Measurements from ENCODE around the gene DDX49.
"Not testable (repeated sequence)": the region's sequence is repeated elsewhere in the genome, so short reads cannot be mapped to it uniquely, and the experiment has no call there.

DDX49 gene

DNA sequence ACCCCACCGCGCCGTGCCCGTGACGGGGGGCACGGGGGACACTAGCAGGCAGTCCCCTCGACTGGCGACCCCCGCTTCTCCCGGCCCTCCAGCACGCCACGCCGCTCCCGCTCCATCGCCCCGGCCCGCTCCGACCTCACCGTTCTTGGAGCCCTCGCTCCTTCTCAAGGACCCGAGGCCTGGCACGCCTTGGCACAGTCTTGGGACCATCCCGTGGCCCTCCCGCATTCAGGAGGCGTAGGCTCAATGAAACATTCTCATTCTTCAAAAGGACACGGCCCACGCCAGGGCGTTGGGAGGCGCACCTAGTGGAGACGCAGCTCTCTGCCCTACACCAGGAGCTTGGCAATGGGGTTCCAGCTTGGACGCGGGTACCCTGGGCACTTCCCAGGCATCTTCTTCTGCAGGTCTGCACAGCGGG, 23.1 kb upstream of the DDX49 start:
- FAIRE-seq, result no peak

DNA sequence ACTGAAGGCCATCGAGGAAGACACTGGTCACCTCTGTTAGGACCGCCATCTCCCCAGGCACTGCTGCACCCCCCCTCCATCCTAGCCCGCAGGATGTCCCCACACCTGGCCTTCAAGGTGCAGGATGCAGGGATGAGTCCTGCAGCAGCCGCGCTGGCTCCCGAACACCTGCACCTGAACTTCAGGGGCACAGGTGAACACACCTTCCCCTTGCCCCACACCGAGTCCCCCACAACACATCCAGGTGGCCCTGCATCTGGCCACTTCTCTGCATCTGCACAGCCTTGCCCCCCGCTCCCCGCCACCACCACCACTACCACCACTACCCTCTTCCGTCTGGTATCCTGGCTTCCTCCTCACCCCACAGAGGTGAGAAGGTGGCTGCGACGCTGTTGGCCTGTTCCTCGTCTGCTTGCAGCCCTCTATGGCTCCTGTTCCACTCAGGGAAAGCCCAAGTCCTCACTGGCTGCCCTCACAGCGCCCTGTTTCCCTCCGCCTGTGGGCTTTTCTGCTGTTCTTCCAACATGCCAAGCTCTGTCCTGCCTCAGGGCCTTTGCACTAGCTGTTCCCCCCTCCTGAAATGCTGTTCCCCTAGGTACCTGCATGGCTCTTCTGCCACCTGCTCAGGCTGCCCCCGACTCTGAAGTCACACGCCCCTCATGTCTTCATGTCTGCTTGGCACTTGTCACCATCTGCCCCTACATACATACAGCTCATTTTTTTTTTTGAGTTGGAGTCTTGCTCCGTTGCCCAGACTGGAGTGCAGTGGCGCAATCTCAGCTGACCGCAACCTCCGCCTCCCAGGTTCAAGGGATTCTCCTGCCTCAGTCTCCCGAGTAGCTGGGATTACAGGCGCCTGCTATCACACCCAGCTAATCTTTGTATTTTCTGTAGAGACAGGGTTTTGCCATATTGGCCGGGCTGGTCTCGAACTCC, 22.2 kb upstream of the DDX49 start:
- FAIRE-seq, result no peak

DNA sequence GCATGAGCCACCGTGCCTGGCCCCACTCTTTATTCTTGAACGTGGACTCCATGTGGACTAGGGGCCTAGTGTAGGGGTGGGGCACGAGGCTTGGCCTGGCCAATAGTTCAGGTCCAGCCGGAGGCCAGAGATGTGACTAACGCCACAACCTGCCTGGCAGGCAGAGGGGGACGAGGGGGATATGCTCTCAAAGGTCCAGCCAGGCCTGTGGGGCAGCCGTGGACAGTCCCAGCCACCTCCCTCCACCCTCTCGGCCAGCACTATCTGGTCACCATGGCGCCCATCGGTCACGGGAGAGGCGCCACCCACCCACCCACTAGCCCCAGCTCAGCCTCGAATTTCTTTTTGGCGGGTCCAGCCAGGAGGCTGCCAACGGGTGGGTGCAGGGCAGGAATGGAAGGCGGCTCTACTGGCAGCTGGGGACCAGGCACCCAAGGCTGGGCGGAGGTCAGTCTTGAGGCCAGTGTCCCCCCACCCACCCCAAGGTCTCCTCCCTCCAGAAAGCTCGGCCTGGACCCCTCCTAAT, 21.4 kb upstream of the DDX49 start:
- FAIRE-seq, result no peak

DNA sequence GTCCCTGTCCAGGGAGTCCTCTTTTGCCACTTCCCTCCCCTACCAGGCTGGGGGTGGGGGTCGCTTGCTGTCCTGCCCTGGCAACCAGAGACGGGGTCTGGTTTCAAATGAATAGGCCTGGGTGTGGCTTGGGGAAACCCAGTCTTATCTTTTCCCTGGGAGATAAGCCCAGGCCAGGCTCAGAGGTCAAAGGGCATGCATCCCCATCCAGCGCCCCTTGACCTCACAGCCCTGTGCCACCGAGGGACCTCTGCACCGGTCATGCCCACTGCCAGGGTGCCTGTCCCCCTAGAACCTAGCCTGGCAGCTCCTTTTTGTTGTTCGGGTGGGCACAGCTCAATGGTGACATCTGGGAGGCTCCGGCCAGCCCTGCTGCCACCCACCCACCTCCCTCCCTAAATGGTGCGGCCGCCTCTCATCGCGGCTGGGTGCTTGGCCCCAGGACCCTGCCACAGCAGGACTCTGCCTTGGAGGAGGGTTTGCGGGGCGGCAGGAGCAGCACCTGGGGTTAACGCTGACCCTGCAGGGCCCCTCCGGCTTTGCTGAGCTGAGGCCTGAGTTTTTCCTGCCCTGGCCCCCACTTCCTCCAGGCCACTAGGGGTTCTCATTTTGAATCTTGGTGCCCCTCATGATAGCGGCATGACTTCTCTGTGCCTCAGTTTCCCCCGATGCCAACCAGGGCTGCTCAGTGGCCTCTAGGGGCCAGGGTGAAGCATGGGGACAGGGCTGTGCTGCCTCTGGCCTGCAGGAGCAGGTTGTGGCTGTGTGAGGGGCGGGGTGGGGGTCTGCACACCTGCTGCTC, 20.7 kb upstream of the DDX49 start:
- FAIRE-seq, result no peak

DNA sequence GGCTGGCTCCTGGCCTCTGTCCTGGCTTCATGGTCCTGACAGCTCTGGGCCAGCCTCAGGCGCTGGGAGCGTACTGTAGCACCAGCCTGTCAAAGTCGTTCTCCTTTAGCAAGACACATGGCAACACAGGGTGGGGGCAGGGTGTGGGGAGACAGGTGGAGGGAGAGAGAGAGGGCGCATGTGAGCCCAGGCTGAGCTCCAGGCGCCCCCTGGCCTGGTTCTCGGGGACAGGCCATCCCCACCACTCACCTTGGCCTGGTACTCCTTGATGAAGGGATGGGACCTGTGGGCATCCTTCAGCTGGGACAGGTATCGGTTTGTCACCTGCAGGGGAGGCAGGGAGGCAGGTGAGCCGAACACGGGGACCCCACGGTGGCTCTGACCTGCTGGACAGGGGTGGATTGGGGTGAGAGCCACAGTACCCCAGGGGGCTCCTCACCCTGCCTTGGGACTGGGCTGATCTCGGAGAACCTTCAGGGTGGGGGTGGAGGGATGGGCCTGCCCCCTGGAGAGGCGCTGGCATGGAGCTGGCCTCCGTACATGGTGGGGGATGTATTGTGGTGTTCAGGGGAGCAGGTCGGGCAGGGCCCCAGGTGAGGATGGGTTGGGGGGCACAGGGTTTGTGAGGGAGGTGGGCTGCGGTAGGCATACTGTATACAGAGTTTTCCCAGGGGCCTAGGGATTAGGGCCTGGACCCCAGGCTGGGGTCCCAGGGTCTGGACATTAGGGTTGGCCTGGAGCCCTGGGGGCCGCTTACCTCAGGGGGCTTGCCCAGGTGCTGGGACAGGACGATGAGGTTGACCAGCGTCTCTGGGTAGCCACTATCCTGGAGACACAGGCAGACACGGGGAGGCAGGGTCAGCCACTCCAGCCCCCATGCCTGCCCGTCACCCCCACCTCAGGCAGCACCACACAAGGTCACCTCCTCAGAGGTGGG, 19.6 kb upstream of the DDX49 start:
- no peak for FAIRE-seq

DNA sequence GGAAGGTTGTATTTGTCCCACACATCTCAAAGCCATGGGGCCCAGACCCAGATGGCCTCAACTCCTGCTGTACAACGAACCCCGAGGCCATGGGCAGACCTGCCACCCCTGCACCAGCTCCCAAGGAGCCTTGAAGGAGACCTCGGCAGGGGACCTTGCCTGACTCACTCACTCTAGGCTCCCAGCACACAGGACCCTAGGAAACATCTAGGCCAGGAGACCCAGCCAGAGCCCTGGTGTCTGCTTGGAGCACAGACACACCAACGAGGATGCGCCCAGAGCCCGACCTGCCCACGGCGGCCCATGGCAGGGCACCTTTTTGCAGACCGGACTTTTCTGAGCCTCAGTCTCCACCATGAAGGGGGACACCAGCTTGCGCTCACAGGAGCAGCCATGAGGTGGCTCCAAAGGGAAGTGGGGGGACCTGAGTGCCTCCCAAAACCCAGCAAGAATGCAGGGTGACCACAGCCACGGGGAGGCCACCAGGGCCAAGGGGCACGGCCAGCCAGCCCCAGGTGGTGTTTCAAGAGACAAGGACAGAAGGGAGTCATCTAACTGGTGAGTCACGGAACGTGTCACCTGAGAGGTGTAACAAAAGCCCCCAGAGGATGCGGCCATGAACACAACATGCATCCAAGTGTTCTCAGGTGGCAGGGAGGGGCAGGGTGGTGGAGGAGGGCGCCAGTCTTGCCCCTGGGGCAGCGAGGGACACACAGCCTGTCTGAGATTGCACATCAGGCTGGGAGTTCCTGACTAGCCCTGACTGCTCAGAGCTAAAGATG, 18.6 kb upstream of the DDX49 start:
- FAIRE-seq, result no peak

DNA sequence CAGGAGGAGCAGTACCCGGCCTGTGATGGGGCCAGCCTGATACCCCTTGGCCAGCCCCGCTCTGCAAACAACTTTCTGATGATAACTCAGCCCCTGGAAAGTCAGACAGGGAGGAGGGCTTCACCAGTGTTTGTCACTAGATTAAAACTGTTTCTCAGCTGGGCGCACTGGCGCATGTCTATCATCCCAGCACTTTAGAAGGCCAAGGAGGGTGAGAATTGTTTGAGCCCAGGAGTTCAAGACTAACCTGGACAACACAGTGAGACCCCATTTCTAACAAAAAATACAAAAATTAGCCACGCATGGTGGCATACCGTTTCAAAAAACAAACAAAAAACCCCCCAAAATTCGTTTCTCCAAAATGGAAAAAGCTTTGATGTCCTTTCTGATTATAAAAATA, 18.0 kb upstream of the DDX49 start:
- FAIRE-seq, result no peak

DNA sequence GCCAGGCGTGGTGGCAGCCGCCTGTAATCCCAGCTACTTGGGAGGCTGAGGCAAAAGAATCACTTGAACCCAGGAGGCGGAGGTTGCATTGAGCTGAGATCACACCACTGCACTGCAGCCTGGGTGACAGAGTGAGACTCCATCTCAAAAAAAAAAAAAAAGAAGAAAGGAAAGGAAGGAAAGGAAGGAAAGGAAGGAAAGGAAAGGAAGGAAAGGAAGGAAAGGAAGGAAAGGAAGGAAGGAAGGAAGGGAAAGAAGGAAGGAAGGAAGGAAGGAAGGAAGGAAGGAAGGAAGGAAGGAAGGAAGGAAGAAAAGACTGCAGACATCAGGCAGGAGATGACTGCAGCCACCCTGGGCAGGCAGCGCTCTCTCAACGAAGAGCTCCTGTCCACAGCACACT, 17.0 kb upstream of the DDX49 start:
- not testable (repeated sequence) for FAIRE-seq

DNA sequence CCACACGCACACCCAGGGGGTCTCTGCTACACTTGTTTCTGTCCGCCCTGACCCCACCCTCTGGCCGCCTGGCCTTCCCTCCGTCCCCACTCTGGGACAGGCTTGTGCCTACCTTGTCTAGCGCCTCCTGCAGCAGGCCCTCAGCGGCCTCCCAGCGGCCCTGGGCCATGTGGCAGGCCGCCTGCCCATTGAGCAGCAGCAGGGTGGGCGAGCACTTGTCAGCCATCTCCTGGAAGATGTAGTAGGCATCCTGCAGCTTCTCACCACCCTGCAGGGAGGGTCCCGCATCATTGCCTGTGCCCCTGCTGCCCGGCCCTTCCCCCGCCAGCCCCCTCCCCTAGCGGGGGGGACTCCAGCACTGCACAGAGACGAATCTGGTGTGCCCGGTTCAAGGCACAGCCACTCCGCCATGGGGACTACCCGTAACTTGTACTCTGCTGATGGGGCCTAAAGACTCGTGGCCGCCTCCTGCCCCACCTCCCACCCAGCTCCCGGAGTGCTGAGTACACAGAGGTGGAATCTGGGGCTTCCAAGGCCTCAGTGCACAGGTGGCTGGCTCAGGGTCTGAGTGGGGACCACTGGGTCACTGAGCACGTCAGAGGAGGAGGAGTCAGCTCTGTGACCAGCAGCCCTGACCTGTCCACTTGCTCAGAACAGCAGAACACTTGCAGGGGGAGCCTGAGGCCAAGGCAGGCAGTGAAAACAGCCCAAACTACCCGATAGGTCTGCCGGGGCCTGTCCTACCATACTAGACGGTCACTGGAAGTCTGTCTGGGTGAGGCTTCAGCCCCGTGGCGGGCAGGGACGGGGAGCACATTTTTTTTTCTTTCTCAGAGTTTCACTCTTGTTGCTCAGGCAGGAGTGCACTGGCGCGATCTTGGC, 16.1 kb upstream of the DDX49 start:
- FAIRE-seq, result no peak

DNA sequence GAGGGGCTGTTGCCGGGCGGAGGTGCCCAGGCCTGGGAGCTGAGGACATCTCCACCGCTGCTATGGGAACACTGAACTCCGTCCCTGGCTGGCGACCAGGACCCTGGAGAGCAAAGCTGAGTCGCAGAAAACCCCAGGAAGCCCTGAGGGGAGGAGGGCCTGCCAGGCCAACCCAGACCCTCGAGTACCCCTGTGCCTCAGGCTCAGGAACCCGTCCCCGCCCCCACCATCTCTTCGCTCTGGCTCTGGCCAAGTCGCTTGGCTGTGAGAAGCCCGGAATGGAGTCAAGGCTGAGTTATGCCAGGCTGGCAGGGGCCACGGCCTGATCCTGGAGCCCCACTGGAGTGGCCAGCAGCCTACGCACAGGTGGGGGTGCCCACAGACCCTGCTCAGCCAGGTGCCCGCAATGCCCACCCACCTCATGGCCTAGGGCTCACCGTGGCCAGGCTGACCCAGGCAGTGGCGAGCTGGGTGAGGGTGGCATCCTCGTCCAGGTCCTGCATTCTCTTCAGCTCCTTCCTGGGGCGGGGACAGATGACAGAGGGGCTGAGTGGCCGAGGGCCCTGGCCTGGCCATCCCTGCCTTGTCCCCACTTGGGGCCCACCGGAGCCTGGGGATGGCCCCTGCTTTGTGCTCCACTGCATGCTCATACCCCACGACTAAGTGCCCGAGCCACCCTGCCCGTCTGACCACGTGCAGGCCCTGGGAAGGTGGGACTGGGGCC, 15.0 kb upstream of the DDX49 start:
- FAIRE-seq, result no peak

DNA sequence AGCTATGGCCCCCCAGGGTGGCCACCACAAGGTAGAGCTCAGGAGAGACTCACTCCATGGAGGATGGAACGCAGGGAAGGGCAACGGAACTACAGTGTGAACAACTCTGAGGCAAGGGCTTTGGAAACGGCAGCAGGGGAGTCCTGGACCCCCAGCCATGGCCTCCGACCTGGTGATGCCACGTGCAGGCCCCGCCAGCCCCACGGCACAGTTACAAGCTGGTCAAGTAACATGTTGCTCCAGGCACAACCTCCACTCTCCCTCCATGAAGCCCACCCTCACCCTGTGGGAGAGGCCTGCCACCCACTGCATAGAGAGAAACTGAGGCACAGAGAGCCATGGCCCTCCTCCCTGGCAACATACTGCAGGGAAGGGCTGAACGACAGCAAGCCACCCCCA, 14.5 kb upstream of the DDX49 start:
- FAIRE-seq, result no peak

DNA sequence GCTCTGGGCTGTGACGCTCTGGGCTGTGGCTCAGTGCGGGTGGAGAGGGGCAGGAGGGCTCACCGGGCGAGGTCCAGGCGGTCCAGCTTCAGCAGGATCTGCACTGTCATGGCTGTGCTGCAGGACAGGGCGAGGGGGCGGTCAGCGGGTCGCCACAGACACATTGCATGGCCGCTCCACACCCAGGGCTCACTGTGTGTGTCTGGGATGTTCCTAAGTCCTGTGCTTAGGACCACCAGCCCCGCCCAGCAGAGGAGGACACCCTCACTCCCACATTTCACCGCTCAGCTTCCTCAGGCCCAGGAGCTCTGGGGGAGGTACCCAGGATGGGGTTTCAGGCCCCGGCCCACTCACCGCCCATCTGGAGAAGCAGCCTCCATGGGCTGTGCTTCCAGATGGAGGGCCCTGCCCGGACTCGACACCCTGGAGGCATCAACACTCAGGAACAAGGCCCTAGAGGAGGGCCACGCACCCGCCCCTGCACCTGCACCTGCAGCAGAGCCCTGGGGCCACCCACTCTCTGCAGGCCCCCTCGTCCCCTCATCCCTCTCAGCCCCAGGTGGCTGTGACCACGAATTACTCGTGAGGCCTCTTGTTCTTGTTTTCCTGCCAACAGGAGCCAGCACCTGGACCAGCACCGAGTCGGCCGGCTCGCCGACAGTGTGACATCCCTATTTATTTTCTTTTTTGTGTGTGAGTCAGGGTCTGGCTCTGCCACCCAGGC, 13.8 kb upstream of the DDX49 start:
- FAIRE-seq, result no peak

DNA sequence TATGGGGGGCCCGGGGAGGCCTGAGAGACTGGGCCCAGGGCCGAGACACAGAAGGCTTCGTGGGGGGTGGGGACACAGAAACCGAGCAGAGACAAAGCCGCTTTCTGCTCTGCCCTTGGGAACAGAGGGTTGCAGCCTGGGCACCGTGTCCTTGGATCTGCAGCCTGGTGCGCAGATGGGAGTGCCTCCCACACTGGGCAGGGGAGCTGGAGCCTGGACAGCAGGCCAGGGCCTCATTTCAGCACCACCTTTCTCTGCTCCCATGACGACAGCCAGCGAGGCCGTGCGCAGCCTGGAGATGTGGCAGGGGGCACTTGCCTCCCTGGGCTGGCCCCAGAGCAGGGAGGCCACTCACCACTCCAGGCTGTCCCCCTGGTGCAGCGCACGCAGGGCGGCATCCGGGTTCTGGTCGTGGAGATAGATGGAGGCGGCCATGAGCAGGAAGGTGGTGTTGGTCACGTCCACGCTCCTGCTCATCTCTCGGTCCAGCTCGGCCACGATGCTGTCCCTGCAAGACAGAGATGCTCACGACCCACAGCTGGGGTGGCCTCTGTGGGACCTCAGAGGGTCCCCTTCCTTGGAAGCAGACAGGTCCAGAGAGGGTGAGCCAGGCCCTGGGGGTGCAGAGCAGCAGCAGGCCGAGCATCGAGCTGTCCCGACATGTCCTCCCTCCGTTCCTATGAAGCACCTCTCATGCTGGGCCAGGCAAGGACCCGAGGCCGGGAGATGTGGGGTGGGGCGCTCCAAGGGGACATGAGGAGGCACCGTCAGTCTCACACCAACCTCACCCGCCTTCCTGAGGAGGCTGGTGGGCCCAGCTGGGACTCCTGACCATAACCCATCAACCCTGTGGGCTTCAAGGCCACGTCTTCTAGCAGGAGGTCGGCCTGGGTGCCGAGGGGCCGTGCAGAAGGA, 12.7 kb upstream of the DDX49 start:
- FAIRE-seq, result no peak

DNA sequence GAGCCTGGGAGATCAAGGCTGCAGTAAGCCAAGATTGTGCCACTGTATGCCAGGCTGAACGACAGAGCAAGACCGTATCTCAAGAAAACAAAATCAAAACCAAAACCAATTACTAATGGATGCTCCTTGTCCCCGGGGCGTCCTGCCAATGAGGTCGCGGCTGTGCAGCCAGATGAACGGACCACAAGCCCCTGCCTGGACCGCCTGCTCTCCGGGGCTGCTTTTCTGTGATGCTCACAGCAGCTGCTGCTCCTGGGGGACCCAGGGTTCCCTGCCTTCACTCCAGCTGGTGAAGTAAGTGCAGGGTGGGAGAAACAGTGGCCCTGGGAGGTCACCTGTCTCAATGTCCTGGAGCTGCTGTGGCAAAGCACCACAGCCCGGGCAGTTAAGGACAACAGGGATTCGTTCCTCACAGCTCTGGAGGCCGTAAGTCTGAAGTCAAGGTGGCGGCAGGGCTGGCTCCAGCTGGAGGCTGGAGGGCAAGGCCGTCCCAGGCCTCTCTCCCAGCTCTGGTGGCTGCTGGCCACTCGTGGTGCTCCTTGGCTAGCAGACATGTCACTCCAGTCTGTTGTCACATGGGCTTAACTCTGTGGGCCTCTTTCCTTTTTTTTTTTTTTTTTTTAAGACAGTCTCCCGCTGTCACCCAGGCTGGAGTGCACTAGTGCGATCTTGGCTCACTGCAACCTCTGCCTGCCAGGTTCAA, 10.4 kb upstream of the DDX49 start:
- FAIRE-seq, result no peak

DNA sequence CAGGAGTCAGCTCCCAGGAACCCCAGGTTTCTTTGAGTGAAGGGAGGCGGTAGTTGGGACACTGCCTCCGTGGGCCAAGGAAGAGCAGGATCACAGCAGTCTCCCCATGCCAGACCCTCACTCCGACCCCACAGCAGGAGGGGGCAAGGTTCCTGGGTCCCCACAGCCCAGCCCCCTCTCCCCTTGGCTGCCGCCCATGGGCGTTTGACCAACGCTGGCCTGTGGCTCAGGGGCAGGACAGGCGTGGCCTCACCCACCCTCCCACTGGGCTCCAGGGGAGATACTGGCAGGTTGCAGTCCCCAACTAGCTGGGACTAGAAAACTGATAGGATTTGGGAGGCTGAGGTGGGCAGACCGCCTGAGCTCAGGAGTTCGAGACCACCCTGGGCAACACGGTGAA, 9.5 kb upstream of the DDX49 start:
- FAIRE-seq, result no peak

DNA sequence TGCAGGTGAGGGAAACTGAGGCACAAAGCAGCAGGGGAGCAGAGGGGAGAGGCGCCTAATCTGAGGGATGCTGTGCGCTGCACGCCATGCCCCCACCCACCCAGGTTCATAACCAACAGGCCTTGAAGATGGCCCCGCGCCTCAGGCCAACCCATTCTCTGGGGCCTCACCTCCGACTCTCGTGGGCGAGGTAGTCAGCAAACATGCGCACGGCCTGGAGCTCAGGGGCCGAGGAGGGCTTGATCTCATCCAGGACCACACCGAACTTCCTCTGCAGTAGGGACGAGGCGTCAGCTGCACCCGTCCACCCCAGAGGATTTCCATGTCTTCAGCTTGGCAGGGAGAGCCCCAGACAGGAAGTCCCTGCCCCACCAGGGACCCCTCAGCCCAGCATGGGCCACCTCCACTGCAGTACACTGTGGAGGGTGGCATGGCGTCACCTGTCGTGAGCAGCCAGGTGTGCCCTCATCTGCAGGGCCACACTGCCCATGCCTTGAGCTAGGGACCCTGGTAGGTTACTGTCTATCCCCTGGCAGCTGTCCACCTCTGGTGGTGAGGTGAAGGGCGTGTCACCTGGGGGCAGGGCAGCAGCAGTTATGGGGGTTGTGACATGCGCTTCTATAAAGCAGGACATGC, 8.6 kb upstream of the DDX49 start:
- FAIRE-seq, result no peak

DNA sequence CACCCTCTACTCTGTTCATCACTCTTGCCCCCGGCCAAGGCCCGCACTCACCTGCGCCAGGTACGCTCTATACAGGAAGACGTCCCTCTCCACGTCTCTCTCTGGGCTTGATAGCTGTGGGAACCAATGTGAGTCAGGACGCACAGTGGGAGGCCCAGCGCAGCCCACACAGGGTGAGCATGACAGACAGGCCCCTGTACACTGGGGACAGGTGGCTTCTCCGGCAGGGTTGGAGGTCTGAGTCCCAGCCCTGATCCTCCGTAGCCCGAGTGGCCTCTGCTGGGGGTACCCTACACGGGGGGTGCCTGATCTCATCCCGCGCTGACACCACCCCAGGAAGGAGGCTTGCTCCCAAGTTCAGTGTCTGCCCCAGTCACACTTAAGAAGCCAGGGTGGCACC, 6.6 kb upstream of the DDX49 start:
- no peak for FAIRE-seq
